MM.1S (cell line): ENCODE measurements around the gene DPH6.

Source experiments
- DNase-seq: peaks from one replicate; pipeline ENCODE4 v3.0.0-alpha.2; 2015
- H2AFZ ChIP-seq: fragments of 300-600 bp; sonication (generic); 2 replicates; pipeline ENCODE4 v1.6.0; 2016; ENCODE audit warnings: antibody characterized with exemption, low read length
- H3F3A ChIP-seq: fragments of 300-600 bp; sonication (generic); 2 replicates; pipeline ENCODE4 v1.6.1; 2016; ENCODE audit warnings: mild to moderate bottlenecking, antibody characterized with exemption, low read length, moderate library complexity, mixed read lengths; ENCODE audit not compliant: insufficient read depth
- H3K27ac ChIP-seq: fragments of 300-600 bp; sonication (generic); 2 replicates; pipeline ENCODE4 v1.5.1; 2016; ENCODE audit warnings: mild to moderate bottlenecking, low read length
- H3K27me3 ChIP-seq: fragments of 300-600 bp; sonication (generic); replicated peaks from 2 replicates; pipeline ENCODE4 v1.6.0; 2016; ENCODE audit warnings: low read length; ENCODE audit not compliant: insufficient read depth
- H3K36me3 ChIP-seq: fragments of 300-600 bp; sonication (generic); replicated peaks from 2 replicates; pipeline ENCODE4 v1.6.1; 2016; ENCODE audit warnings: mild to moderate bottlenecking, low read length, mixed read lengths; ENCODE audit not compliant: insufficient read depth
- H3K4me1 ChIP-seq: fragments of 300-600 bp; sonication (generic); 2 replicates; pipeline ENCODE4 v1.6.1; 2016; ENCODE audit warnings: low read length, mixed read lengths
- H3K4me2 ChIP-seq: fragments of 300-600 bp; sonication (generic); 2 replicates; pipeline ENCODE4 v1.6.0; 2016; ENCODE audit warnings: low read depth, low read length
- H3K4me3 ChIP-seq: fragments of 300-600 bp; sonication (generic); 2 replicates; pipeline ENCODE4 v1.5.1; 2016; ENCODE audit warnings: low read length, mixed read lengths
- H3K79me2 ChIP-seq: fragments of 300-600 bp; sonication (generic); 2 replicates; pipeline ENCODE4 v1.6.1; 2016; ENCODE audit warnings: mixed run types, low read length, mixed read lengths
- H3K9ac ChIP-seq: fragments of 300-600 bp; sonication (generic); 2 replicates; pipeline ENCODE4 v1.6.1; 2016; ENCODE audit warnings: low read length, mixed read lengths
- H3K9me2 ChIP-seq: fragments of 300-600 bp; sonication (generic); replicated peaks from 2 replicates; pipeline ENCODE4 v1.6.1; 2016; ENCODE audit warnings: mild to moderate bottlenecking, low read length, mixed read lengths; ENCODE audit not compliant: insufficient read depth
- H3K9me3 ChIP-seq: fragments of 300-600 bp; sonication (generic); replicated peaks from 2 replicates; pipeline ENCODE4 v1.6.1; 2016; ENCODE audit warnings: mild to moderate bottlenecking, low read length, mixed read lengths; ENCODE audit not compliant: insufficient read depth
- H4K20me1 ChIP-seq: fragments of 300-600 bp; sonication (generic); 2 replicates; pipeline ENCODE4 v1.6.1; 2016; ENCODE audit warnings: mild to moderate bottlenecking, low read length, moderate library complexity, mixed read lengths; ENCODE audit not compliant: insufficient read depth
- EZH2 ChIP-seq: fragments of 300-600 bp; sonication (generic); optimal IDR thresholded peaks from 2 replicates; pipeline ENCODE3; 2017; ENCODE audit warnings: low read depth, mild to moderate bottlenecking, antibody characterized with exemption, low read length, mixed read lengths
- EZH2phosphoT487 ChIP-seq: fragments of 300-600 bp; sonication (generic); IDR thresholded peaks from 2 replicates; pipeline ENCODE4 v1.6.1; 2018; ENCODE audit warnings: antibody characterized with exemption, low read length
- TF ChIP-seq, protein P1 (sequence below): fragments of 300-600 bp; sonication (generic); IDR thresholded peaks from 2 replicates; pipeline ENCODE4 v1.5.1; 2016; ENCODE audit warnings: antibody characterized with exemption, low read length, mixed read lengths

DPH6 gene

GRCh38 chr15:35555244-35555643, 9.3 kb upstream of the DPH6 start:
- no peaks in the 10 kb centered on the region for H3K27me3 ChIP-seq
- H2AFZ ChIP-seq, result no peak overlapping the region
- no peaks in the 10 kb centered on the region for H4K20me1 ChIP-seq
- H3K4me1 ChIP-seq, result peaks cover 12% of the 10 kb centered on the region; the same call in 1 of the 2 replicates
- DNase-seq, result no peak
- no peaks in the 10 kb centered on the region for H3K36me3 ChIP-seq
- no peaks in the 10 kb centered on the region for H3K79me2 ChIP-seq
- no peak overlapping the region for H3K9ac ChIP-seq
- H3K27ac ChIP-seq, result no peak overlapping the region
- no peaks in the 10 kb centered on the region for H3K9me2 ChIP-seq
- no peaks in the 10 kb centered on the region for H3K9me3 ChIP-seq
- TF ChIP-seq, protein P1, sequence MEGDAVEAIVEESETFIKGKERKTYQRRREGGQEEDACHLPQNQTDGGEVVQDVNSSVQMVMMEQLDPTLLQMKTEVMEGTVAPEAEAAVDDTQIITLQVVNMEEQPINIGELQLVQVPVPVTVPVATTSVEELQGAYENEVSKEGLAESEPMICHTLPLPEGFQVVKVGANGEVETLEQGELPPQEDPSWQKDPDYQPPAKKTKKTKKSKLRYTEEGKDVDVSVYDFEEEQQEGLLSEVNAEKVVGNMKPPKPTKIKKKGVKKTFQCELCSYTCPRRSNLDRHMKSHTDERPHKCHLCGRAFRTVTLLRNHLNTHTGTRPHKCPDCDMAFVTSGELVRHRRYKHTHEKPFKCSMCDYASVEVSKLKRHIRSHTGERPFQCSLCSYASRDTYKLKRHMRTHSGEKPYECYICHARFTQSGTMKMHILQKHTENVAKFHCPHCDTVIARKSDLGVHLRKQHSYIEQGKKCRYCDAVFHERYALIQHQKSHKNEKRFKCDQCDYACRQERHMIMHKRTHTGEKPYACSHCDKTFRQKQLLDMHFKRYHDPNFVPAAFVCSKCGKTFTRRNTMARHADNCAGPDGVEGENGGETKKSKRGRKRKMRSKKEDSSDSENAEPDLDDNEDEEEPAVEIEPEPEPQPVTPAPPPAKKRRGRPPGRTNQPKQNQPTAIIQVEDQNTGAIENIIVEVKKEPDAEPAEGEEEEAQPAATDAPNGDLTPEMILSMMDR, result no peak
- TF ChIP-seq EZH2phosphoT487 (no peak), EZH2 (no peak)
- H3K4me3 ChIP-seq, result no peak overlapping the region
- no peaks in the 10 kb centered on the region for H3F3A ChIP-seq
- no peak overlapping the region for H3K4me2 ChIP-seq

DNA sequence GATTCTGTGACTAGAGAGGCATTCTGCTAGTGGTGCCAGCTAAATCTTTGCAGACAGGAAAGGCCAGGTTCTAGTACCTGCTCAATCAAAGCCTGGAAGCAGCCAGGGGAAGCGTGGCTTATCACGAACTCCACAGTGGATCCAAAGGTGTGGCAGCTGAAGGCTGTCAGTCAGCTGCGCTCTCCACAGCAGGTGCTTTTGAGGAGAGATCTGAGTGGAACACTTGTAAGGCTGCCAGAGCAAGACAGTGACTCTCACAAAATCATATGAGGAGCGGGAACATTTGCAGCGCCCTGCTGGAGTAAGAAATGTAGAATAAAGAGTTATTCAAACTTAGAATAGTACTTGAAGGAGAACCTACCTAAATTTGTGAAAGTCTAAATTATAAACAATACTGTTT, 5.0 kb upstream of the DPH6 start:
- no peak overlapping the region for H3K4me2 ChIP-seq
- H2AFZ ChIP-seq, result no peak overlapping the region
- H3K27me3 ChIP-seq, result no peaks in the 10 kb centered on the region
- H3K9me2 ChIP-seq, result no peaks in the 10 kb centered on the region
- H3K9ac ChIP-seq, result no peak overlapping the region
- TF ChIP-seq, protein P1, result no peak
- TF ChIP-seq EZH2 (no peak), EZH2phosphoT487 (no peak)
- H3K36me3 ChIP-seq, result no peaks in the 10 kb centered on the region
- H4K20me1 ChIP-seq, result no peaks in the 10 kb centered on the region
- no peak overlapping the region for H3K4me3 ChIP-seq
- no peaks in the 10 kb centered on the region for H3K4me1 ChIP-seq
- H3K79me2 ChIP-seq, result no peaks in the 10 kb centered on the region
- no peaks in the 10 kb centered on the region for H3K9me3 ChIP-seq
- no peak overlapping the region for H3K27ac ChIP-seq
- peaks cover 4% of the 10 kb centered on the region; the same call in 1 of the 2 replicates for H3F3A ChIP-seq
- no peak for DNase-seq

DNA sequence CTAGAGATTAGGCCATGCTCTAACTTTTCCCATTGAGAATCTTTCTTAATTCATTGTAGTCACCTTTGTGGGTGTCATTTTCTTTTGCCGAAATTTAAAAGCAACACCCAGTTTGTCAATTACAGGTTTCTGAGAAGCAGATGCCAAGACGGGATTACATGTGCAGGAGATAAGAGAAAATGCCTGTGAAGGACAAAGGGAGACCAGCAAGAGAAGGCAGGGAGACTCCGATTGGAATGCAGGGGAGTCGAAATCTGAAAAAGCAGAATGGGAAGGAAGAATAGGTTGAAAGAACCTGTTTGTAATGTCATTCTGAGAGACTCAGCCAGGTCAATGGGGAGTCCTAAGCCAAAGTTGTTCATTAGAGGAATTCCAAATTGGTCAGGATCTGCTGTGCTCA, 3.6 kb upstream of the DPH6 start:
- H3K4me1 ChIP-seq, result peaks cover 5% of the 10 kb centered on the region; the same call in 1 of the 2 replicates
- H3K4me2 ChIP-seq, result no peak overlapping the region
- H3K27me3 ChIP-seq, result no peaks in the 10 kb centered on the region
- no peak overlapping the region for H2AFZ ChIP-seq
- DNase-seq, result no peak
- peaks cover 10% of the 10 kb centered on the region; the same call in 1 of the 2 replicates for H3F3A ChIP-seq
- no peaks in the 10 kb centered on the region for H3K9me3 ChIP-seq
- H3K36me3 ChIP-seq, result no peaks in the 10 kb centered on the region
- H3K9ac ChIP-seq, result no peak overlapping the region
- TF ChIP-seq EZH2phosphoT487 (no peak), EZH2 (no peak)
- TF ChIP-seq, protein P1, result no peak
- H3K9me2 ChIP-seq, result no peaks in the 10 kb centered on the region
- no peak overlapping the region for H3K4me3 ChIP-seq
- H3K79me2 ChIP-seq, result no peaks in the 10 kb centered on the region
- H3K27ac ChIP-seq, result no peak overlapping the region
- H4K20me1 ChIP-seq, result no peaks in the 10 kb centered on the region
